GM10248 (cell line): ENCODE data around the gene SIAH3.

Experiments used
- CTCF ChIA-PET: fragments of 300-600 bp; sonication (Branson Sonifier 250); formaldehyde crosslinking; extraction: SDS; loops from one replicate; lab custom pipeline; 2021; ENCODE audit warnings: antibody characterized with exemption; lab: Yijun Ruan, JAX
- POLR2A ChIA-PET: fragments of 350-650 bp; sonication (Branson Sonifier 250); formaldehyde crosslinking; extraction: SDS; loops from one replicate; lab custom pipeline; 2020; ENCODE audit warnings: antibody characterized with exemption; lab: Yijun Ruan, JAX
- DNase-seq: peaks from one replicate; pipeline ENCODE4 v3.0.0; 2012; ENCODE audit errors: extremely low spot score
- CTCF ChIP-seq: IDR thresholded peaks from 2 replicates; pipeline ENCODE4 v1.5.1; 2012; ENCODE audit warnings: mild to moderate bottlenecking, low read depth; ENCODE audit errors: extremely low read depth, missing control alignments, control extremely low read depth

SIAH3 gene

GRCh38 chr13:45830121-45830520 lies 21.4 kb downstream of the SIAH3 start:
- ChIA-PET POLR2A (no interaction called here), CTCF (interaction anchor here (1.4 to 1.5 kb wide), 2 partner anchors 8 to 23 kb away, joined by 3 to 5 read pairs; no protein-coding TSS in a partner anchor)
- no peak for DNase-seq
- no peak for TF ChIP-seq CTCF

DNA sequence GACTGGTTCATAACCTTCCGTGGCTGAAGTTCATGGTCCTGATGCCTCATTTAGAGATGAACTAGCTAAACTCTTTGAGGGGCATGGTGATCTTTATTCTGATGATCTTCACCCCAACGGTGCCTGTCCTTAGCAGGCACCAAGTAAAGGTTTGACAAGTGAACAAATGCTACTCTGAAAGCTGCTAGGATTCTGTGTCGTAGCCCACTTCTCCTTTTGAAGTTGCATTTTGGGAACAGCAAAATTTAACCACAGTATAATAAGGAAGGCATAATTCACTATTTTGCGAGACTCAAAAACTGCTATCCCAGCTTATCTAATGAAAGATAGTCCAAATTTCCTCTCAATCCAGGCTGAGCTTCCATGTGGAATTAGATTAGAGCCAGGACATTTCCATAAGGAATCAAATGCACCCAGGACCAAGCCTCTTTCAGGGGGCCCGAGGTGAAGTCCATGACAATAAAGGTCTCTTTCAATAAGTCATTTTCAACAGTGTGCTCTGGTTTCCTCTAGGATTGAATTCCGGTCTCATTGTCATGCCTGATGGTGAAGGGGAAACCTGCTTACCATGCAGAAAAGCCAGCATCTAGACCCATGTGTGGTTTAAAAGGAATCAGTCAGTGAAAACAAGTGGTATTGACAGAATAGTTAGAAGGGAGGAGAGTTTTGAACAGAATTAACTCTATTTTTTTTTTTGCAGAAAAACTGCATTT lies 23.1 kb downstream of the SIAH3 start:
- no peak for DNase-seq
- POLR2A ChIA-PET = interaction anchor here (0.7 kb wide), 1 partner anchor 467 kb away, joined by 3 read pairs; no protein-coding TSS in a partner anchor
- CTCF ChIA-PET = no interaction called here
- TF ChIP-seq CTCF = no peak

DNA sequence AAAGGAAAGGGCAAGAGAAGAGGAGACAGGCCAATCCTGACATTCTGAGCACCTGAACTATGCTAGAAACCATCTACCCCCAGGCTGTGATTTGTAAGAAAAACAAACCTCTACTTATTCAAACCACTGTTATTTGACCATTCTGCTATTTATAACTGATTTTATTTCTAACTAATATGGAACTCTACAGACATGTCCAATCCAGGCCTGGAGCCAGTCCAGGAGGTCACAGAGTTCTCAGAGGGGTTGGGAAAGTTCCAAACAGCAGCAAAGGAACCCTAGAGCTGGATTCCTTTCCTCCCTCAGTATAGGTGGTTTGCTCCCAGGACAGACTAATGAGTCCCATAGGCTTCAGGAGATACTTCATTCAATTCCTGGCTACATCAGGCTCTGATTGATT lies 24.2 kb downstream of the SIAH3 start:
- TF ChIP-seq CTCF = no peak
- POLR2A ChIA-PET = no interaction called here
- CTCF ChIA-PET = interaction anchor here (1.1 to 2.4 kb wide), 4 partner anchors 9 to 192 kb away, joined by 3 to 9 read pairs (median 6); no protein-coding TSS in a partner anchor
- DNase-seq = no peak

GRCh38 chr13:45826731-45827130 lies 24.8 kb downstream of the SIAH3 start:
- ChIA-PET CTCF (interaction anchor here (1.1 to 2.4 kb wide), 5 partner anchors 10 to 300 kb away, joined by 3 to 9 read pairs (median 7); no protein-coding TSS in a partner anchor), POLR2A (no interaction called here)
- no peak for DNase-seq
- TF ChIP-seq CTCF = no peak

DNA sequence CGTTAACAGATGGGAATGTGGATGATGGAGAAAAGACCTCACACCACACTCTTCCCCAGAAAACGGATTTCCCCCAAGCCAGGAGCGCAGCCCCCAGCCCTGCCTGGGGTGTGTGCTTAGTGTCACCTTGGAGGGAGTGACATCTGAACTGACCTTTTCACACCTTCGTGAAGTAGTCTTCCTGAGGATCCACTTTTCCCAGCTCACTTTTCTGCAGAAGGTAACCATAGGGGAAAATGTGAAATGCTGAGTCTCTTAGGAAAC lies 26.2 kb downstream of the SIAH3 start:
- POLR2A ChIA-PET = no interaction called here
- CTCF ChIA-PET = interaction anchor here (0.9 to 2.3 kb wide), 4 partner anchors 8 to 301 kb away, joined by 3 to 9 read pairs (median 6); no protein-coding TSS in a partner anchor
- no peak for TF ChIP-seq CTCF

GRCh38 chr13:45823583-45823982 lies 28.0 kb downstream of the SIAH3 start:
- CTCF ChIA-PET = interaction anchor here (0.9 to 1.9 kb wide), 4 partner anchors 16 to 303 kb away, joined by 3 to 9 read pairs (median 3); no protein-coding TSS in a partner anchor
- POLR2A ChIA-PET = no interaction called here
- no peak for DNase-seq

More for the DNA sequence above, 26.2 kb downstream of the SIAH3 start:
- DNase-seq = no peak

More at GRCh38 chr13:45823583-45823982, 28.0 kb downstream of the SIAH3 start:
- TF ChIP-seq CTCF = no peak
